Retina (tissue), 1 donor: Measurements from ENCODE around the gene KRTAP15-1.

Experiments used
- DNase-seq: peaks from one replicate; pipeline ENCODE4 v3.0.0-alpha.2; 2016

Gene KRTAP15-1, protein sequence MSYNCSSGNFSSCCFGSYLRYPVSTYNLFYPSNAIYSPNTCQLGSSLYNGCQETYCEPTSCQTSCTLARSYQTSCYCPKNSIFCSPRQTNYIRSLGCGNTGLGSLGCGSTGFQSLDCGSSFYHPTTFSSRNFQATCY

DNA sequence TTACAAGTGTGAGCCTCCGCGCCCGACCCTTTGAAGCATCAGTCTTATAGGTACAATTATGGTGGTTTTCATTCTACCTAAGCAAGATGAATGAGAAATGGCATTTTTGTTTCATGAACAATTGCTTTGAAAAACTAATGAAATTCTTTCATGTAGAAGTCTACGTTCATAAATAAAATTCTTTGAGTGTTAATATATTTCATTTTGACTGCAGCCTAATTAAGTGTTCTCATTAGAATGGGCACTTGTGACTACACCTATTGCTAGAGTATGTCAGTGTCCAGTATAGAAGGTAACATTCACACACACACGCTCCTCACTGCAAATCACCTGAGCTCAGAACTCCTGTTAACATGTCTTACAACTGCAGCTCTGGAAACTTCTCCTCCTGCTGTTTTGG, at the start of gene KRTAP15-1:
TSS of gene KRTAP15-1 (plus strand) at position 301 of the 400 bp plus-strand sequence. CDS start at position 354, 53 bp downstream.
- DNase-seq, result no peak

DNA sequence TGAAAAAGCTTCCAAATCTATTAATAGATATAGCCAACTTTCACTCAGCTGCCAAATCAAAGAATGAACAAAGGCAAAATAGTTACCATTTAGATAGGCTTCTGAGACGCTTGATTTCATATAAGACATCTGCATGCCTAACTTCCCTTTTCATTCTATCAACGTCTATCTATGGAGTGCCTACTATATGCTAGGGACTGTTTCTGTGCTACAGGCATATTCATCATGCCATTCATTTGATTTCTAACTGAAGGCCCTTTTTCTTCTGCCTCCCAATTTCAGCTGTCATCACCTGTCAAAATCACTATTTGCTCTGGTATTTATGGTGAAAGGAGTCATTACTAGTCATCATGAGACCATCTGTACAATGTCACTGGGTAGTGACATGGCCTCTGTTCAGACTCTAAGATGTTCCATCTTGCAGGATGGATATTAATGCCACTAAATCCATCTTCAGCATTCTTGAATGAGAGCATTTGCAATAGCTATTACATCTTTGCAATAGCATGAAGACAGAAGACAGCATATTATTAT, 48.5 kb upstream of the KRTAP15-1 start:
- no peak for DNase-seq

- no peak for DNase-seq
Observed at GRCh38 chr21:30395731-30396130, 44.3 kb upstream of the KRTAP15-1 start, which contains the start of gene KRTAP13-1. Gene KRTAP13-1, plus strand, starts transcription at chr21:30396031. Its CDS starts 56 bp downstream, at chr21:30396087.

GRCh38 chr21:30408782-30409494, 31.1 kb upstream of the KRTAP15-1 start:
- DNase-seq, result no peak

DNA sequence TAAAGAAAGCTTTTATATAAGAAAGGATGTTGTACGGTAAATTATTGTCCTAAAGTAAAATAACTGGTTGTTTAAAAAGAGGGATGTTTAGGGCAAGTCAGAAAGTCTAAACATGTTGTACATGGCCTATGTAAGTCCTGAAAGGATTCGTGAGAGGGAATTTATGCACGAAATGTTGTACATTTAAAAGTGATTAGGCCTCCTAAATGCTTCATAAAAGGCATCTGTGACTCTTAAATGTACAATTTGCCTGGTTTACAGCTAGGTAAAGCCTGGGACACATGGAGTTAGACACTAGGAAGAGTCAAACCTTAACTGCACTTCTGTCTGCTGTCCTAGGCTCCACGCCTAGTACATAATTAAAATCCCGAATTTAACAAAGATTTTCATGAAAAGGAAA, 24.1 kb upstream of the KRTAP15-1 start:
- no peak for DNase-seq

- no peak for DNase-seq
Observed at GRCh38 chr21:30425826-30426225, 14.2 kb upstream of the KRTAP15-1 start, which contains the start of gene KRTAP13-3. Gene KRTAP13-3, minus strand, starts transcription at chr21:30425926. Its CDS starts 14 bp downstream, at chr21:30425912.

DNA sequence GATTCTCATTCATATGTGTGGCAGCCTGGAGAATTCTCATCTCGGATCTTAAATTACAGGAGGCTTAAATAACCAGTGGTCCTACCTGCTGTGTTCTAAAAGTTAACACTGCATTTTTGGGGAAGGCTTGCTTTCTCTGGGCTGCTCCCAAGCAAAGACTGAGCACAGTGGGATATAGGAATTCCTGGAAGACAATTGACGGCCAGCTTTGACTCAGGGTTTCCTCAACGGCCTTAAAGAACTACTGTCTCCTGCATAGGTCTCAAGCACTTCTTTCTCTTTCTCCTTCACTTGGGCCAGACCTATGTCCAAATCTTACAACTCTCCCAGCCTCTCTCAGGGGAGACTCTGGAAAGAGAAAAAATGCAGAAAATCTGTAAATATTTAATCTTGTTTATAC, 13.3 kb upstream of the KRTAP15-1 start:
- no peak for DNase-seq

- DNase-seq, result no peak
Observed at GRCh38 chr21:30430170-30430655, 9.9 kb upstream of the KRTAP15-1 start, which contains the start of gene KRTAP13-4. Gene KRTAP13-4, plus strand, starts transcription at chr21:30430220. Its CDS starts 56 bp downstream, at chr21:30430276.

DNA sequence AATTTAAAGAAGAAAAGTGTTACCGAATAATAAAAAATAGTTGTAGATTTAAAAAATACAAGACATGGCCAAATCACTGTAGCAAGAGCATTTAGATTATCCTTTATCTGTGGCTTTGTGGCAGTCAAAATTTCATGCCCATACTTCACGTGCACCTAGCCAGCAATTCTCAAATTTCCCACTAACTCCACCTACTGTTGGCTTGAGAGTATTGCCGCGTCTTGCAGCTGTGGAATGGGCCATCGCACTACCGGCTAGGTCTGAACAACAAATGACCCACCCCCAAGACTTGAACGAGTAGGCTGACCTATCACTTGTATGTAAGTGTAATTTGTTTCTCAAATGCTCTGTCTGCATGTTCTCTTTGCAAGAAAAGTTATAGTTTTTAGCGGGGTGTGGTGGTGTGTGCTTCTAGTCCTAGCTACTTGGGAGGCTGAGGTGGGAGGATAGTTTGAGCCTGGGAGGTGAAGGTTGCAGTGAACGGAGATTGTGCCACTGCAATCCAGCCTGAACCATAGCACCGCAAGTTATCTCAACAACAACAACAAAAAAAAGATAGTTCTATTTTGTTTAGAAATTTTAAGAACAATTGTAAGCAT, 5.9 kb upstream of the KRTAP15-1 start:
- peak; percentile 3 for DNase-seq

DNA sequence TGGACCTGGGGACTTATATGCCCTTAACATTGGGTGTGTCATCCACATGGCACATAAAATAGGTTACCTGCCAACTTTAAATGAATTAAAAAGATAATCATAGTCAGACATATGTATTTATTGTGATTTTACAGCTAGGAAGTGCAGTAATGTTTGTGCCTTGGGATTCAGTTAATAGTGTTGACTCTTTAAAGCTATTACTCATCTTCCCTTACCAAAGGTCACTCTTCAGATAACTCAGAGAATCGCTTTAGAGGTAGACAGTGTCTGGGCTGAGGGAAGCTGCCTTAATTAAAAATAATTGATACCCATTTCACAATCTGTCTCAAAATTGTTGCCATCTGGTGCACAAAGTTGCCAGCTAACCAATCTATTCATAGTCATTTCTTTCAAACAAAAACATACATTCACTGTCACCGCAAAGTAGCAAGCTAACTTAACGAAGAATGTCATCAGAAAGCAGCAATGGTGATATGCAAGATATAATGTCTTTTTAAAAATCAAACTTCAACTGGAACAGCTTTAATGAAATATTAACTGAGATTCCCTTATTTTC, 3.0 kb upstream of the KRTAP15-1 start:
- no peak for DNase-seq

GRCh38 chr21:30443226-30443625, 3.2 kb downstream of the KRTAP15-1 start:
- DNase-seq, result no peak

DNA sequence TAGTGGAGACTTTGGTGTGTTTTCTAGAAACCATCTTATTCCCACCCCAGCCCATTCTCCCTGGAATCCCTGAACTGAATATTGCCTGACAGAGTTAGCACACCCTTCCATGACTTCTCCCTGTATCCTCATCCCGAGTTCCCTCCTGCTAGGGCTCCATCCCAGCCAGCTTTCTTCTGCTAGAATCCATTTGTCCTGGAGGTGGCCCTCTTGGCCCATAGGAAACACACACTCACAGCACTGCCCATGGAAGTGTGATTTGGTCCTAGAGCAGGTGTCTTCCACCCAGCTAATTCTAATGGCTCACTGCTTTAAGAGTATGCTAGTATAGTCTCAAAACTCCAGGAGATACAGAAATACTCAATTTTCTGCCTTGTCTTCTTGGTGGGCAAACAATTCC, 4.1 kb downstream of the KRTAP15-1 start:
- no peak for DNase-seq

DNA sequence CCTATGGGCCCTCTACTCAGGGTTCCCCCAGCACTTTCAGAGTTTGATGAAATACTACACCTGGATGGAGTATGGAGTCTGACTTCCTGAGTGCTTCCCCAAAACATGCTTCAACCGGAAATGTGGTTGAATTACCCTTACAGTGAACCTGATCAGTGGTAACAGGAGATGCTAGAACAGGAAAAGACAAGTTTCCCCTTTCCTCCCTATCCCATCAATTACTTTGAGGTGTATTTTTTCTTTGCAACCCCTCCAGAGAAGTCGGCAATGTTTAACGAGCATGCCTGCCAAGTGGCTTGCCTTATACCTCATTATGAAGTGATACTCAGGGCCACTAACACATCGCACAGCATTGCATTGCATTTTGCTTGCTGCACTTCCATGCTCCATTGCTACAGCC, 7.0 kb downstream of the KRTAP15-1 start:
- DNase-seq, result no peak

GRCh38 chr21:30448514-30448913, 8.4 kb downstream of the KRTAP15-1 start:
- no peak for DNase-seq

- no peak for DNase-seq
Observed at GRCh38 chr21:30463713-30464112, 23.6 kb downstream of the KRTAP15-1 start.

GRCh38 chr21:30468900-30469714, 29.0 kb downstream of the KRTAP15-1 start:
- DNase-seq, result no peak

DNA sequence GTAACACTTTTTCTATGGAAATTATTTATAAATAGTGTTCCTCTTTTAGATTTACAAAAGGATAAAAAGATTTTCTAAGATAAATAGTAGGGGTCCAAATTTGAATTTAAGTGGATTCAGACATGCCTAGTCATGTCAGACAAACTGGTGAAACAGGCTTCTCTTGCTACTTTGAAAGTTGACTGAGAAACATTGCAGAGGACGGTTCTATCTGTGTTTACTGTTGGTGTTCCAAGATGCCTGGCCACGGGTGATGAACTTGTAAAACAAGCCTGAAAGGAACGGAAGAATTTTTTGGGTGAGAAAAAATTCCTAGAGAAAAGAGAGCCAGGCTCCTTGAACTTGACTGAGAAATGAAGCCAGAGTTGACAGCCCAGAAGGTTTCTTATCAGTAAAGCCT, 37.9 kb downstream of the KRTAP15-1 start:
- DNase-seq, result no peak

GRCh38 chr21:30479259-30479658, 39.2 kb downstream of the KRTAP15-1 start:
- DNase-seq, result no peak

- no peak for DNase-seq
Observed at GRCh38 chr21:30480145-30480544, 40.1 kb downstream of the KRTAP15-1 start, which contains the start of gene KRTAP19-1. Gene KRTAP19-1, minus strand, starts transcription at chr21:30480367. Its CDS starts 50 bp downstream, at chr21:30480317.

DNA sequence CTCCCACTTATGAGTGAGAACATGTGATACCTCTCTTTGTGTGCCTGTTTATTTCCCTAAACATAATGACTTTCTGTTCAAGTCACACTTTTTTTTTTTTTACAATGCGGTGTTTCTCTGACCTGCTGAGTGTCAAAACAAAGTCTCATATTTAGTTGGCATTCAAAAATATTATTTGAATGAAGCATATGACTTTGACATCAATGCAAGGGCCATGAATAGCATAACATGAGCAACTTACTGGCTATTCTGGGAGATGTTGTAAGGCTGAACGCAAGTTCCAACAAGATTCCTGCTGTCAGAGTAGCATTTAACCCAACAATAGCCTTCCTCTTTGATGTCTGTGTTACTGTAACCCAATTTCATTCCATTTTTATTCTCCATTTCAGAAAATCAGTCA, 42.1 kb downstream of the KRTAP15-1 start:
- DNase-seq, result no peak

DNA sequence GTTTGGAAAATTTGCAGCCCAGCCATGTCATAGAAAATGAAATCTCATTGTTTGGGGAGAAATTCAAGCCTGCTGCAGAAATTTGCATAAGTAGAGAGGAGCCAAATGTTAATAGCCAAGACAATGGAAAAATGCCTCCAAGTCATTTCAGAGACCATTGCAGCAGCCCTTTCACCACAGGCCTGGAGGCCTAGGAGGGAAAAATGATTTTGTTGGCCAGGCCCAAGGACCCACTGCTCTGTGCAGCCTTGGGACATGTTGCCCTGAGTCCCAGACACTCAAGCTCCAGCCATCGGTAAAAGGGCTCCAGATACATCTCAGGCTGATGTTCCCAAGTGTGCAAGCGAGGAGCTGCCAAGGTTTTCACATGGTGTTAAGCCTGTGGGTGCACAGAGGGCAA, 46.1 kb downstream of the KRTAP15-1 start:
- no peak for DNase-seq

DNA sequence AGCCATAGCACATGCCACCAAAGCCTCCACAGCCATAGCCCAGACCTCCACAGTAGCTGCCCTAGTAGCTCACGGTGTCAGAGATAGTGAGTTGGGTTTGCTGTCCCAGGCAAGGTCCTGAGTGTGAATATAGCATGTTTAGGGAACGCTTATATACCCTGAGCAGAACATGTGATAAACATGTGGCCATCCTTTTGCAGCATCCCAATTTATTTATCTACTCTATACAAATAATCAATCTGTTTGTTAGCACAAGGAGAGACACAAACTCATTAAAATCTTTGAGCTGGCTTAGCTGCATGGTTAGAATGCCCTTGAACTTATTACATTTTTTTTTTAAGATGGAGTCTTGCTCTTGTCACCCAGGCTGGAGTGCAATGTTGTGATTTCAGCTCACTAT, 47.3 kb downstream of the KRTAP15-1 start, which contains the start of gene KRTAP19-2:
TSS of gene KRTAP19-2 (minus strand) at position 101 of the 400 bp plus-strand sequence. CDS start at position 13, 88 bp downstream.
- no peak for DNase-seq
